HG03280 (cell line): ENCODE measurements around the gene IGFBP4.
"Not testable (repeated sequence)": the region's sequence is repeated elsewhere in the genome, so short reads cannot be mapped to it uniquely, and the experiment has no call there.

ENCODE experiments used
- ATAC-seq: cut with Tn5 transposase; IDR thresholded peaks from one replicate; pipeline ENCODE4 v1.9.1; 2021; ENCODE audit warnings: mild to moderate bottlenecking, moderate library complexity; ENCODE audit not compliant: unreplicated experiment

The IGFBP4 gene

GRCh38 chr17:40443196-40443987, at the start of gene IGFBP4:
TSS of gene IGFBP4 (plus strand) at chr17:40443450. CDS start at chr17:40443736, 286 bp downstream.
- no peak for ATAC-seq

- ATAC-seq = no peak
Measured at GRCh38 chr17:40399185-40399584, 44.1 kb upstream of the IGFBP4 start.

- no peak for ATAC-seq
Measured at GRCh38 chr17:40402668-40403067, 40.6 kb upstream of the IGFBP4 start.

GRCh38 chr17:40404003-40404402, 39.2 kb upstream of the IGFBP4 start:
- ATAC-seq = no peak

GRCh38 chr17:40407460-40407859, 35.8 kb upstream of the IGFBP4 start:
- no peak for ATAC-seq

- ATAC-seq = not testable (repeated sequence)
Measured at GRCh38 chr17:40409540-40409939, 33.7 kb upstream of the IGFBP4 start.

- no peak for ATAC-seq
Measured at GRCh38 chr17:40410082-40410481, 33.2 kb upstream of the IGFBP4 start.

- no peak for ATAC-seq
Measured at GRCh38 chr17:40411821-40412220, 31.4 kb upstream of the IGFBP4 start.

GRCh38 chr17:40412880-40413279, 30.4 kb upstream of the IGFBP4 start:
- ATAC-seq = no peak

GRCh38 chr17:40414312-40414711, 28.9 kb upstream of the IGFBP4 start:
- not testable (repeated sequence) for ATAC-seq

GRCh38 chr17:40415390-40415789, 27.9 kb upstream of the IGFBP4 start:
- ATAC-seq = no peak

- ATAC-seq = no peak
Measured at GRCh38 chr17:40416671-40417070, 26.6 kb upstream of the IGFBP4 start.

GRCh38 chr17:40417258-40417608, 26.0 kb upstream of the IGFBP4 start:
- ATAC-seq = peak; percentile 3

- peak; percentile 96 for ATAC-seq
Measured at GRCh38 chr17:40417609-40418427, 25.4 kb upstream of the IGFBP4 start, which contains the start of gene TOP2A. TSS of gene TOP2A (minus strand) at chr17:40417896. CDS start at chr17:40417791, 105 bp downstream.

- no peak for ATAC-seq
Measured at GRCh38 chr17:40418428-40418706, 24.9 kb upstream of the IGFBP4 start.

GRCh38 chr17:40419559-40420331, 23.5 kb upstream of the IGFBP4 start:
- no peak for ATAC-seq

GRCh38 chr17:40422990-40423633, 20.1 kb upstream of the IGFBP4 start:
- no peak for ATAC-seq

GRCh38 chr17:40425741-40426140, 17.5 kb upstream of the IGFBP4 start:
- no peak for ATAC-seq

GRCh38 chr17:40427002-40427491, 16.2 kb upstream of the IGFBP4 start:
- no peak for ATAC-seq

GRCh38 chr17:40430272-40431230, 12.7 kb upstream of the IGFBP4 start:
- ATAC-seq = no peak
